NK-92 treated with Interleukin-12 subunit alpha and Interleukin-12 subunit beta, amount 100 ng/mL, for 24 hours (cell line): ENCODE data around the gene ABITRAM.
"Not testable (repeated sequence)": the region's sequence is repeated elsewhere in the genome, so short reads cannot be mapped to it uniquely, and the experiment has no call there.

Experiments used
- DNase-seq: peaks from one replicate; lab custom pipeline; 2025; lab: John Stamatoyannopoulos, UW

ABITRAM gene

DNA sequence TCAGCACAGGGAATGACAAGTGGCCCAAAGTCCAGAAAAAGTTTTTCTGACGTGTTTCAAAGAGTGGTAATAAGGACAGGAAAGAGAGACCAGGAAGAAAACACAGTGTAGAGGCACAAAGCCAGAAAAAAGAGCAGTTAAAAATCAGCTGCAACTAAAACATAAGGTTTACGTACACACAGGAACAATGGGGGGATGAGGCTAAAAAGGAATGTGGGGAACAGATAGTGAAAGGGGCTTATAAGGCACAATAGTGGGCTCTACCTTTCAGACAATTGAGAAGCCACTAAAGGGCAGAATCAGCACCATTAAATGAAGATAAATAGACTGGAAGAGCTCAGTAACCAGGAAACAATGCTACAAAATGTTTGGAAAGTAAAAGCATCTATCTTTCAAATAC lies 5.8 kb upstream of the ABITRAM start:
- no peak for DNase-seq

DNA sequence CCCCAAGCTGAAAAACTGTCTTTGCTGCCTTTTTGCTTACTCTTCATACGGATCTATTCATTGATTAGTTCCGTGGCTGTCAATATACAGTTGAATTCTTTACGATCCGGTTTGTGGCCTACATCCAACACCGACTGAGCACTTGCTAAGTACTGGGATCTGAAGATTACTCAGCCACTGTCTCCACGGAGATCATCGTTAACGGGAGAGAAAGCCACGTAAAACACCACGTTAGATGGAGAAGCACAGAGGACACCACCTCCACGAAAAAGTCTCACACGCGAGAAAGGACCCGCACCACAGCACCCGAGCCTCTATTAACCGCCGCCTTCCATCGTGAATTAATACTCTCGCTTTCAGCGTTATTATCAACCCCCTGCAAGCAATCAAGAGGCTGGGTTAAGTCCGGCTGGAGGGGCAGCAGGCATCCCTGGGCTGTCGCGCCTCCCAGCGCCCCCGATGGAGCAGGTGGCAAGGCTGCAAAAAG lies 926 bp upstream of the ABITRAM start:
- DNase-seq = no peak

DNA sequence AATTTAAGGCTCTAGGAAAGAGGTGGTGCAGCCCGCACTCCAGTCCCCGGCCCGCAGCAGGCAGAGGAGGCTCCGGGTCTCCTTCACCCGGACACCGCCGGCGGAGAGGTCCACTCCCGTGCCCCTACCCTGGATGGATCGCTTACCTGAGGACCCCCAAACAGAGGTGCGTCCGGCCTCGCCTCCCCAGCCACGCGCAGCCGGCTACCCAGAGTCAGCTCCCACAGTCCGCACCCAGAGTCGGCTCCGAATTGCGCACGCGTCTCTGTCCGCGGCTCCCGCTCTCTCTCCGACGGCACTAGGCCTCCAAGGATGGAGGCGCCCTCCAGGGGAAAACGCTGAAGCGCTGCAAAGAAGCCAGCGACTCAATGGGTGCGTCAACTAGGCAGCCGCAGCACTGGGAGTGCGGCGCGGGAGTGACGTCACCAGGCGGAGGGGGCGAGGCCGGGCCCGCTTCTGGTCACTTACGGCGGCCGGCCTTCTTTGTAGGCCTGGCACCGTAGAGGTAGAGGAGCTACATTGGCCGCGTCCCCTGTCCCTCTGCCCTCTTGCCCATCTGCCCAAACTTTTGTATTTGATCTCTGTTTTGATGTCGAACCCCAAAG lies 380 bp upstream of the ABITRAM start, which contains the start of gene ELP1:
TSS of gene ELP1 (minus strand) at position 407 of the 605 bp plus-strand sequence. CDS start 2,978 bp downstream, outside the sequence.
- peak; percentile 80 for DNase-seq

DNA sequence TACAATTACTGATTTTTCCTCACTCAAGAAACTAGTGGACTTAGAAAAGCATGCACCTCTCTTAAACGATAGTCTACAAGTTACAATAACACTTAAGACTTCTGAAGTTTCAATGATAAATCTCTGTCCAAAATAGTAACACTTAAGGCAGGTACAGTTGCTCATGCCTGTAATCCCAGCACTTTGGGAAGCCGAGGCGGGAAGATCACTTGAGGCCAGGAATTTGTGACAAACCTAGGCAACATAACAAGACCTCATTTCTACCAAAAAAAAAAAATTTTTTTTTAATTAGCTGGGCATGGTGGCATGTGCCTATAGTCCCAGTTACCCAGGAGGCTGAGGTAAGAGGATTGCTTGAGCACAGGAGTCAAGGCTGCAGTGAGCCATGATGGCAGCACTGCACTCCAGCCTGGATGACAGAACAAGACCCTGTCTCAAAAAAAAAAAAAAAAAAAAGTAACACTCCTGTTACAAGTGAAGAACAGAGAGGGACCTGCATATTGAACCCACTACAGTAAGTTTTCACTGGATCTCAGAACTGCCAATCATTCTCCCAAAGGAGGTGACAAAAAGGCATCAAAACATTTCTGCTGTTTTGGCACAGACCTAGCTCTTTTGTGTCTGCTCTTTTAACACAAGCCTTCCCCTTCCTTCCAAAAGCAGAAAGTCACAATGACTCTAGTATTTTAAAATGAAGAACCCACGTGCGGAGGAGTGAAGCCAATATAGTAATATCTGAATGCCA lies 3.5 kb downstream of the ABITRAM start:
- DNase-seq = no peak

DNA sequence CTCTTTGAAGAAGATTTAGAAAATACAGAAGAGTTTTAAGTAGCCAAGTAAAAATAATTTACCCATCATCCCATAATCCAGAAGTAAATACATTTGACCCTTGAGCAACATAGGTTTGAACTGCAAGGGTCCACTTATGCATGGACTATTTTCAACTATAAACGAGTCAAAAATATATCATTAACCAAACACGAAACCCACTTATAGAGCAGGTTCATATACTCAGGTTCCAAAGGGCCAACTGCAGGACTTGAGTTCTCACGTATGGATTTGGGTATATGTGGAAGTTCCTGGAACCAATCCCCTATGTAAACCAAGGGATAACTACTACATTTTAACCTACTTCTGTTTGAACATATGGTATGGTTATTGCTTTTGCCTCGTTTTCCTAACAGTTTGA lies 5.8 kb downstream of the ABITRAM start:
- no peak for DNase-seq

DNA sequence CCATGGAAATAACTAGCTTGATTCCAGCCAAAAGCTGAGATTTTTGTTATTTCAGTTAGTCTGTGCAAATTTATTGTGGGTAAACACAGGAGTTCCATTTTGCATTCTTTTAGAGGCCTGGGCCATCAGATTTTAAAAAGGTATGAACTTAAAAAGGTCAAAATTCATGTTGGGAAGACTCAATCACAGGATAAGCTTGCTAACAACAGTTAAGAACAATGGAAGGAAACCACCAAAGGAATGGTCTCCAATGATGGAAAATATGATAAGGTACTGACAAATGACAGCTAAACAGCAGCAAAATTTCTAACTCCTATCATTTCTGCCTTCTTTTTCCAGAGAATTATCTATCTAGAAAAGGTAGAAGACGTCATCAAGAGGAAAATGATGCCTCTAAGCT lies 16.0 kb downstream of the ABITRAM start:
- no peak for DNase-seq

DNA sequence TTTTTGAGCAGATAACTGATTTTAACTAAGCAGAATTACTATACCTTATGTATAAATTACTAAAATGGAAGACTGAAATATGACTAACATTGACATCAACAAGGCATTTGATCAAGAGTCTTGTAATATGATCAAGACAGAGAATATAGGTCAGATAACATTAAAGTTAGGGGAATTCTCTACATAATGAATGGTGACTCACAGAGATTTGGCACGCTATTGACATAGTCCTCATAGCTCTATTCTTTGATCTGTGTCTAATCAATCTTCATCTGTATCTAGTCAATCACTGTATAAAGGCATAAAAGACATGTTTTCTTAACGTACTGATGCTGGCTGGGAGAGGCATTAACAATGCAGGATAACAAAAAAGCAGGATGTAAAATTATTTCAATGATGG lies 17.4 kb downstream of the ABITRAM start:
- DNase-seq = no peak

DNA sequence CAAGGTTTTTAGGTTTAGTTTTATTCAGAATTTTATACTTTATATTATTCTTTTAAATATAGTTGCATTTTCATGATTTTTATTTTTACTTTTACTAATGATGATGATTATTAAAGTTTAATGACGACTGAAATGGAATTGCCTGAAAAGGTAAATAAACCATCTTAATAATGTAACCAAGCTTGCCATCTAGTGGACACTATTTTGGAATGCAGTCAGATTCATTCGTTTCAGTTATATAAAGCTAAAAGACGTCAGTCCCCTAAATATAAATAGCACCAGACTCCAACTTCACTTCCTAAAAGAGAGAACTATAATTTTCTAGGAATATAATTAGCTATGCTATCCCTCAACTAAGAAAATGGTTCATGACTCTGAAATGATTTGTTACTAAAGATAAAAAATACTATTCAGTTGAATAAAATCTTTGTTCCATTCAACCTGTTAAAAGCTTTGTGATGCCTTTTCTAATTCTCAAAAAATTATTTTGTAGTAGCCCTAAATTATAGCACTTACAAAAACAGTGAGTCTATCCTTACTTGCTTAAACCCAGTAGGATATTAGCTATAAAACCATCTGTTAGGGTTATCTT lies 19.9 kb downstream of the ABITRAM start:
- no peak for DNase-seq

DNA sequence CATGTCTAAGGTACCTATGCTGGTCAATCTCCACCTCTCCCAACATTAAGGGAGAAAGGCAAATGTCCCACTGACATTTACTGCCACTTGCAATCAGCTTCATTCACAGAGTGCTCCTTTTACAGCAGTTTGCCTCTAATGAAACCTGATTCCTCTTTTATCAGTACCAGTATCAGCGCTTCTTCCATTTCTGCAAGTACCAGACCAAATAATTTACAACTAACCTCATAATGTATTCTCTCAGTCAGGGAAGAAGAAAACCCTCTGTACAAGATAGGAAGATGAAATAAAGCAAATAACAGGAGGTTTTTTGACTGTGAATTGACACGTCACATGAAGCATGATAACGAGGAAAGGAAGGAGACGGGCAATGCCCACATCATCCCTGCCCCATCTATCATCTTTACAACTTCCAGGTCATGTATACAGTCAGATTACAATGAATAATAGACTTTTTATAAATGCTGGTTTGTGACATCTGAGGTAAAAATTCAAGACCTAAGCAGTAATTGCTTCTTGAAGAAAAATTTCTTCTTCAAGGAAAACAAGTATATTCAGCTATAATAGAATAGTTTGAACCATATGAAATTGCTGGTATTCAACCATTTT lies 21.9 kb downstream of the ABITRAM start:
- DNase-seq = no peak

DNA sequence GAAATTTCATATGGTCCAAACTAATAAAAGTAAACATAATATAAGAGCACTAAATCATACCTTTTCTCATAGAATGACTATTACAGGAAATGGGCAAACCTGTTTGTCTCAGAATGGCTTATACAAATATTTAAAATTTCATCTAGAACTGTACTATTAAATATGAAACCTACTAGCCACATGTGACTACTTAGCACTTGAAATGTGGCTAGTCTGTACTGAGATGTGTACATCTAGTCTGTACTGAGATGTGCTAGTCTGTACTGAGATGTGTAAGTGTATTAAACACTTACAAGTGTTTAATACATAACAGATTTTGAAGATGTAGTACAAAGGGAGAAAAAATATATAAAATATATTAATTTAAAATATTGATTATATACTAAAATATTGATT lies 22.4 kb downstream of the ABITRAM start:
- no peak for DNase-seq

DNA sequence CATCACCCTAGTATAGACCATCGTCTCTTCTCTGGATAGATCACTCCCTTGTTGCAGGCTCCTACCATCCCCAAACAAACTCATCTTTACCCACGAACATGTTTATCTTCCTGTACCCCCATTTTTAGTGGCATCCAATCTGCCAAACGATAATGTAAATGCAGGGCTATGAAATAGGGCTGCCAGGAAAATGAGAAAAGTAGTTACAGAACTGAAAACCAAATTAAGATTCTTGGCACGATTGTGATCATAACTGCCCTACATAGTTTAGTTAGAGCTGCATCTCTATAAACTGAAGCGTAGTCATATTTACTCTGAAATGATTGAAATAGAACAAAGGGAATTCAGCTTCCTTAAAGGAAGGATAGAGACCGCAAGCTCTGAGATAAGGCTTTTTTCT lies 26.1 kb downstream of the ABITRAM start:
- DNase-seq = no peak

DNA sequence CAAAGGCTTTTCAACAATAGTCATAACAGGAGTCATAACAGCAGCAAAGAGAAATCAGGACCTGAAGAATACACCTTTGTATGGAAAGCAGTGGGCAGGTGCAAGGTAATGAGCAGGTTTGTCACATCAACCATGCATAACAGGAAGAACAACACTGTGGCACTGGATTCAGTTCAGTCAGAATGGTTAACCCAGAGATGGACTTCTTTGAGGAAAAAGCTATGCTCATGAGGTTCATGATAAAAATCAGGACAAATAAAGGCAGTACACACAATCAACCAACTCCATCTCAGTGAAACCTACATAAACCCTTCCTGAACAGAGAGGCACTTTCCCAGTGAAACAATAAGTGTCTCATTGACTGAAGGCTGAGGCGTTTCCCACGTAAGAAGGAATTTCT lies 27.0 kb downstream of the ABITRAM start:
- no peak for DNase-seq

DNA sequence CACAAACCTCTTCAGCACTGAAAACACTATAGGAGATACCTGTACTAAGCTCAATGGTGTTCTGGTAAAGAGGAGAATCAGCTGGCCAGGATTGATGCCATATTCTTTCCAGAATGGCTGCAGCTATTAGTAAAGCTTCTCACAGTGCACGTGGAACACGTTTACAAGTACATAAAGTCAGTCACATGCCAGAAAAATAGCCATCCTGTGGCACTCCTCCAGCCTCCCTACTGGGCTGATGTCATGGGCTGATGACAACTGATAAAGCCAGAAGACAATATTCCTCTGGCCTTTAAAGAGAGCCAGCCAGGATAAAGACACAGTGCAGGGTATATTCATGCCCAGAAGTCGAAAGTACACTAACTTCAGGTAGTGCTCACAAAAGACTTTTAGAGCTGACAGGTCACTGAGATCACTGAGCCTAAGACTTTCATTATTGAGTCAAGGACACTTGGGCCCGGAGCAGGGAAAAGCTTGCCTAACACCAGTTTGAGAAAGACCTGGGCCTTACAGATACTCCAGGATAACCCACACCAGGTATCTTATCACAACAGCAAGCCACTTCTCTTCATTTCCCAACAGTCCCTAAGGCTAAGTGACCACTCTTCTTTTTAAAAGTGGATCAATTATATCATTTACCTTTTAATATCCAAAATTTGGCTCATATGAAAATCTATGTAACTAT lies 29.4 kb downstream of the ABITRAM start:
- DNase-seq = no peak

DNA sequence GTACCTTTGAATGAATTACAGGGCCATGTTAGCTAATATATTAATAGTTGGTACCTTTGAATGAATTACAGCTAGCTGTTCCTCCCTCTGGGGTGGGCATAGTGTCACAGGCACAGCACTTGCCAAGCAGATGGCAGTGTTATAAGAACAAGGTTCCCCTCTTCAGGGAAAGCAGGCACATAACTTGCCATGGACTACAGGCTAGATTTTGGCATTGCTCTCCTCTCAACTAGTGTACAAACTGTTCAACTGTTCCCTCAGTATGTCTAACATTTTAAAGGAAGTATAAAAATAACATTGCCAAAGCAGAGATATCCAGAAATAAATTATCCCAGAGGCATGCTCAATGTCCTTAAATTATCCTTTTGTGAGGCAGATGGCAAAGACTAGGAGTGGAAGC lies 33.7 kb downstream of the ABITRAM start:
- DNase-seq = no peak

DNA sequence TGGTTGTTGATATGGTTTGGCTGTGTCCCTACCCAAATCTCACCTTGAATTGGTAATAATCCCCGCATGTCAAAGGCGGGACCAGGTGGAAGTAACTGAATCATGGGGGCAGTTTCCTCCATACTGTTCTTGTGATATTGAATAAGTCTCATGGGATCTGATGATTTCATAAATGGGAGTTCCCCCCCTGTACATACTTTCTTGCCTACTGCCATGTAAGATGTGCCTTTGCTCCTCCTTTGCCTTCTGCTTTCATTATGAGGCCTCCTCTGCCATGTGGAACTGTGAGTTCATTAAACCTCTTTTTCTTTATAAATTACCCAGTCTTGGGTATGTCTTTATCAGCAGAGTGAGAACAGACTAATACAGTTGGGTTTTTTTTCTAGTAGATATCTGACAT lies 37.2 kb downstream of the ABITRAM start:
- DNase-seq = not testable (repeated sequence)

DNA sequence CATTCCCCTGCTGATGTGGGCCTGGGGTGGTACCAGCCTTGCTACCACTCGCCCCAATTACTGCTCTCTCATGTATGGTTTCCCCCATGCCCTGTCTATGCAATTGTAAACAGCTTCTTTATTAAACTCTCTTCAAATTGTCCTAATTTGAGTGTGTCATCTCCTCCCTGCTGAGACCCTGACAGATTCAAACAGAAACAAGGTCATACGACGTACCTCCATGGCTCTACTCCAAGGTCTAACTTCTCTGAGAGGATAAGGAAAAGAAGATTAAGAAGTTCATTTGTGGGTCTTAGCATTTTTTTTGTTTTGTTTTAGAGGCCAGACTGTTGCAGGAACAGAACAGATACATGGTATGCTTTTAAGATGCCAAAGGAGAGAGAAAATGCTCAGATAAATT lies 38.0 kb downstream of the ABITRAM start:
- no peak for DNase-seq

DNA sequence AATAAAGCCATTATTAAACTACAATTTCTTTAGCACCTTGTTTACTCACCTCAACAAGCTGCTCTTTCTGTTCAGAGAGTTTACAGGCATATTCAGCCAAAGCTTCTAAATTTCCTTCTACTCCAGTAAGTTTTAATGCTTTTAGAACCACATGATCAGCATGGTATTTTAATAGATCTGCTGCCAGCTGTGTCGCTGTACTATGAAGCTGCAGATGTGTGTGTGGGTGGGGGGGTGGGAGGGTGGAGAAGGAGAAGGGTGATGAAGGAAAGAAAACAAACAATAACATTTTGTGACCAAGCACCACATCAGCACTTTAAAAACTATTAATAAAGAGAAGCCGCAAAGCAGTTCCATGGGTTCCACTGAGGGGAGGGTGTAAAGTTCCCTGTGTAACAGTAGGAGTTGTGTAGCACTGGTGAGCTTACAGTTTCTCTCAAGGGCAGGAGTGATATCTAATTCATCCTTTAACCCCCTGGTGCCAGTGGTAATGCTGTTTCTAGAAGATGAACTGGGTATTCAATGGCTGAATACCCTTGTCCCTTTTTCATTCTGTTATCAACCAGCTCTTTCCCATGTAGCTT lies 38.5 kb downstream of the ABITRAM start:
- DNase-seq = no peak

DNA sequence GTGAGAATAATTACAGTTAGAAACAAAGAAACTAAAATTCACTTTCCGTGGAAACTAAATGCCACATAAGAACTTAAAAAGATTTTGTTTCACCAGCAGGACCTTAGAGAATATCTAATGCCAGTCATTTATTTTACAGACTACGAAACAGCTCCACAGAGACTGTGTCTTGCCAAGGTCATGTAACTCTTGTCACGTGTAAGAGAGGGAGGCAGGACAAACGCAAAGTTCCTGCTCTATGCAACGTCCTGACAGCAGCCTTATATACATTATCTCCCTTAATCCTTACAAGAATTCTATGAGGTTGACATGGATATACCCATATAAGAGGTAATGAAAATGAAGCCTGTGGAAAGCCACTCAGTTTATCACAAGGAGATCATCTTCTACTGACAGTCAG lies 39.7 kb downstream of the ABITRAM start:
- DNase-seq = no peak

DNA sequence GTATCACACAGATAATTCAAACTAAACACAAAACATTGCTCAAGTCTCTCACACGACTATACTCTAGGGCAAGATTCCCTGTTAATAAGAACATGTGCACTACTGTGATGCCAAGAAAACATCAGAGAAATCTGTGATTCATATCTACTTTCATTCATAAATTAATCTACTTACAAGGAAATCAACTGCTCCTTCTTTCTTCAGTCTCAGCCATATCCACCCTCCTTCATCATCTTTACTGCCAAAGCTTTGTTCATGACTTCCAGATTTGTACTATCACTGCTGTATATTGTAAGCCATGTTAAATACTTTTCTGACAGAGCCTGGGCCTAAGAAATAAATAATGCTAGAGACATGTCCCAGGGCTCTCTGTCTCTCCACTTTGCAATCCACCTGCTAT lies 44.0 kb downstream of the ABITRAM start:
- DNase-seq = no peak

DNA sequence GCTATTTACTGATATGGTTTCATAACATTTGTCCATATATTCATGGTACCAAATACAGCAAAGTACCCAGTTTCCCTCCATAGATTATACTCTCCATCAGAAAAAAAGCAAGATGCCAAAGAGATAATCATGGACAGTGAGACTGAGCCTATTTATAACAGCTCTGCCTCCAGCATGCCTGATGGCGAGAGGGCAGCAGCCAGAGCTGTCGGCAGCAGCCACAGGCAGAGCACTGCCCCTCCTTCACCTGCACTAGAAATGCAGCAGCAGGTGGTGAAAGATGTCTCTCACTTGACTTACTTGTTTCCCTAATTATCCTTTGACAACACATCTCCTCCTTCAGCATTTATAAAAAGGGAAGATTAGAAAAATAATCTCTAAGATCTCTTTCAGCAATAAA lies 46.7 kb downstream of the ABITRAM start:
- DNase-seq = no peak

DNA sequence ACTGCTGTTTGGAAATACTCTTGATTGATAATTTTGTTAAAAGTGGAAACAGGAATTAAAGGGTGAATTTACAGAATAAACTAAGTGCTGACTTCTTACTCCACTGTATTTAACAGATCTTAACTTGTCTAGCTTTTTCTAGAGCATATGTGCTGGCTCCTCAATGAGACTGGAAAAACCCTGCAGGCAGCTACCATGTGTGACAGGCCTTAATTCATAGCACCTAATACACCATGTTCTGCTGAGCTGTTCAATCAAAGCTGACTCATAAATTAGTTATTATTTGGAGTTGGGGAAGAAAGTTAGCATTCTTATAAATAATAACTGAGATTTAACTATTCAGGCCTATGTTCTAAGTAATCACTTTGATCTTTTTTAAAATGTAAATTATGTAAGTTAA lies 49.7 kb downstream of the ABITRAM start:
- DNase-seq = no peak
